Thyroid gland (tissue), 4 donors: ENCODE results near the gene DRAXIN. TPM values are rescaled to one million over a fixed set of nuclear protein-coding genes. Genes with fewer than 3 reads are reported as not detected.

Source experiments
- DNase-seq, 2 donors: peaks; one replicate each; pipeline ENCODE4 v3.0.0-alpha.2; 2019
- H3K27ac ChIP-seq, 3 donors: fragments of 200-600 bp; sonication (generic); 1 replicate in 2 of 3; 2 replicates in 1 of 3; pipeline ENCODE4 v1.5.1; 2016 to 2019; ENCODE audit warnings: mild to moderate bottlenecking in 1 of 3, moderate library complexity in 1 of 3
- H3K27me3 ChIP-seq: fragments of 200-600 bp; sonication (generic); one replicate; pipeline ENCODE4 v1.5.1; 2019
- H3K36me3 ChIP-seq, 2 donors: fragments of 200-600 bp; sonication (generic); one replicate each; pipeline ENCODE4 v1.5.1; 2016 to 2019
- H3K4me1 ChIP-seq, 2 donors: fragments of 200-600 bp; sonication (generic); one replicate each; pipeline ENCODE4 v1.5.1; 2017 to 2019
- H3K4me3 ChIP-seq, 3 donors: fragments of 200-600 bp; sonication (generic); replicated peaks in 1 of 3; 1 replicate in 2 of 3; 2 replicates in 1 of 3; pipeline ENCODE4 v1.5.1; 2016; ENCODE audit warnings: mild to moderate bottlenecking in 1 of 3
- H3K9me3 ChIP-seq: fragments of 200-600 bp; sonication (generic); one replicate; pipeline ENCODE4 v1.5.1; 2017
- POLR2A ChIP-seq, 2 donors: fragments of 450-650 bp; IDR thresholded peaks; one replicate each; pipeline ENCODE4 v1.6.1; 2017; ENCODE audit warnings: antibody characterized with exemption in 2 of 2, mild to moderate bottlenecking in 2 of 2, moderate library complexity in 1 of 2
- WGBS, 2 donors: methylation state at CpG; one replicate each; pipeline ENCODE4 v1.1.5; 2017; 5-methylcytosine and 5-hydroxymethylcytosine counted together
- intact Hi-C: fragments of 100-400 bp; cut with DNase I; formaldehyde crosslinking; loops from one replicate; pipeline ENCODE4 v1.15.1; 2023
- total RNA-seq, 4 donors: library from RNA; depleted of rRNA; stranded (reverse); fragments of >200 nt; gene quantifications; one replicate each; pipeline ENCODE4 v1.2.3, GENCODE V29; 2016
- TF ChIP-seq, protein P1 (sequence below), 6 experiments: fragments of 200-600 bp in 3 of 6; fragments of 450-650 bp in 3 of 6; sonication (generic) in 3 of 6; IDR thresholded peaks; one replicate each; pipeline ENCODE4 v1.5.1; 2016 to 2019; ENCODE audit warnings: antibody characterized with exemption in 6 of 6, mild to moderate bottlenecking in 2 of 6, inconsistent platforms in 1 of 6, moderate library complexity in 1 of 6

Gene DRAXIN
- total RNA-seq, 4 donors from 2014 or later = not detected

DNA sequence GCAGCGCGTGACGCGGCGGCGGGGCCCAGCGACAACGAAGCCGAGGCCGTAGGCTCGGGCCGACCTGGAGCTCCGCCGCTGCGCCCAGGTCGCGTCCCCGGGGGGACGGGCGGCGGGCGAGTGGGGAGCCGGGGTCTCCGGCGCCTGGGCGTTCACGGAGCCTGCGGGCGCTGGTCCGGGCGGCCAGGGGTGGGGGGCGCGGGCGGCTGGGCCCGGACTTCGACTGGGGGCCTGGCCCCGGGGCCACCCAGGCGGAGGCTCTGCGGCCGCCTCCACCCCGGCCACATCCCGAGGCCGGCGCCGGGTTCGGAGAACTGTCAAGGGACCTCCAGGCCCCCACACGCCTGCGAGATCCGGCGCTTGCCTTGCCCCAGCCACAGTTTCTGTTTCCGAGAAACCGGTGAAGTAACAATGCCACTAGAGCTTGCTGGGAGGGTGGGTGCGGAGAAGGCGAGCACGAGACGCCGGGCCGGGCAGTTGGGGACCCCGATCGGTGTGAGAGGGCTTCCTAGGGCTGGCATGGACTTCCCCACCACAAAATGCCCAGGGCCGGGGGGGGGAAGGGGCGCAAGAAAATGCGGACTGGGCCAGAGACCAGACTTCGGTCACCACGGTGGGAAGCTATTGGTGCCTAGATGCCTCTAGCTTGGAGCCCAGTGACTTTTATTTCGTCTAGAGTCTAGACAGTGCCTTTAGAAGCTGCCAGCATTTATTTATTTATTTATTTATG is 27.0 kb upstream of the DRAXIN start:
- DNase-seq = peak; percentile 46 to 53
- H3K27ac ChIP-seq = peak overlapping the region; percentile 38 to 86 (median 77)
- peak in 1 of 2 donors; percentile 4 for TF ChIP-seq POLR2A (IDR thresholded peaks at IDR 0.05)
- TF ChIP-seq, protein P1, sequence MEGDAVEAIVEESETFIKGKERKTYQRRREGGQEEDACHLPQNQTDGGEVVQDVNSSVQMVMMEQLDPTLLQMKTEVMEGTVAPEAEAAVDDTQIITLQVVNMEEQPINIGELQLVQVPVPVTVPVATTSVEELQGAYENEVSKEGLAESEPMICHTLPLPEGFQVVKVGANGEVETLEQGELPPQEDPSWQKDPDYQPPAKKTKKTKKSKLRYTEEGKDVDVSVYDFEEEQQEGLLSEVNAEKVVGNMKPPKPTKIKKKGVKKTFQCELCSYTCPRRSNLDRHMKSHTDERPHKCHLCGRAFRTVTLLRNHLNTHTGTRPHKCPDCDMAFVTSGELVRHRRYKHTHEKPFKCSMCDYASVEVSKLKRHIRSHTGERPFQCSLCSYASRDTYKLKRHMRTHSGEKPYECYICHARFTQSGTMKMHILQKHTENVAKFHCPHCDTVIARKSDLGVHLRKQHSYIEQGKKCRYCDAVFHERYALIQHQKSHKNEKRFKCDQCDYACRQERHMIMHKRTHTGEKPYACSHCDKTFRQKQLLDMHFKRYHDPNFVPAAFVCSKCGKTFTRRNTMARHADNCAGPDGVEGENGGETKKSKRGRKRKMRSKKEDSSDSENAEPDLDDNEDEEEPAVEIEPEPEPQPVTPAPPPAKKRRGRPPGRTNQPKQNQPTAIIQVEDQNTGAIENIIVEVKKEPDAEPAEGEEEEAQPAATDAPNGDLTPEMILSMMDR (IDR thresholded peaks at IDR 0.05) = no peak
- WGBS, 2 donors = 3 to 5% methylated on average over 14 of the region's 66 CpGs
- H3K36me3 ChIP-seq = peaks cover 0 to 5% of the 10 kb centered on the region in 2 donors
- intact Hi-C loops = no loop called here
- H3K4me1 ChIP-seq = no peaks in the 10 kb centered on the region
- no peaks in the 10 kb centered on the region for H3K27me3 ChIP-seq
- peak overlapping the region; percentile 37 to 63 (median 62) for H3K4me3 ChIP-seq
- no peaks in the 10 kb centered on the region for H3K9me3 ChIP-seq

DNA sequence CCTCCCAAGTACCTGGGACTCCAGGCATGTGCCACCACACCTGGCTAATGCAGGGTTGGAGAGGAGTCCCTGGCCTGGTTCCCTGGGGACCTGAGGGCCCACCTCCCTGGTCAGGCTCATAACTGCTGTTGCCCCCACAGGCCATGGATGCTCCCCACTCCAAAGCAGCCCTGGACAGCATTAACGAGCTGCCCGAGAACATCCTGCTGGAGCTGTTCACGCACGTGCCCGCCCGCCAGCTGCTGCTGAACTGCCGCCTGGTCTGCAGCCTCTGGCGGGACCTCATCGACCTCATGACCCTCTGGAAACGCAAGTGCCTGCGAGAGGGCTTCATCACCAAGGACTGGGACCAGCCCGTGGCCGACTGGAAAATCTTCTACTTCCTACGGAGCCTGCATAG is 23.0 kb upstream of the DRAXIN start:
- DNase-seq = no peak
- H3K27me3 ChIP-seq = no peaks in the 10 kb centered on the region
- H3K4me1 ChIP-seq = no peaks in the 10 kb centered on the region
- 74 to 87% methylated on average over 5 to 7 of the region's 14 CpGs for WGBS, 2 donors
- intact Hi-C loops = no loop called here
- no peak overlapping the region for H3K27ac ChIP-seq
- no peaks in the 10 kb centered on the region for H3K9me3 ChIP-seq
- TF ChIP-seq, protein P1 (IDR thresholded peaks at IDR 0.05) = no peak
- TF ChIP-seq POLR2A (IDR thresholded peaks at IDR 0.05) = no peak
- H3K36me3 ChIP-seq = no peaks in the 10 kb centered on the region
- no peak overlapping the region for H3K4me3 ChIP-seq

DNA sequence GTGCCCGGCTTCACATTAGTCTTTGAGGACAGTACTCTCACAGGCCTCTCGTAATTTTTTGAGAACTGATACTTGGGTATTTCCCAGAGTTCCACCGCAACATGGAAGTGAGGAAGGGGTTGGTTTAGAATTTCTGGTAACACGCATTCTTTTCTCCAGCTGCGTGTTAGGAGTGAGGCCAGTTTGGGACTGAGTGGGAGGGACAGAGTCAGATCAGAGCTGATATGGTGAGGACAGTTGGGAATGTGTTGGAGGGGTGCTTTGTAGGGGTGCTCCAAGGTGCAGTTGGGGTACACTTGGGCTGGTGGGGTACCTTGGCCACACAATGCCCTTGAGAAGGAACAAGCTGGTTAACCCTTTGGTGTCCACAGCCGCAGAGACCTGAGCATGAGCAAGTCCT is 20.8 kb upstream of the DRAXIN start:
- no peak for DNase-seq
- TF ChIP-seq, protein P1 (IDR thresholded peaks at IDR 0.05) = no peak
- no peak for TF ChIP-seq POLR2A (IDR thresholded peaks at IDR 0.05)
- no peaks in the 10 kb centered on the region for H3K4me1 ChIP-seq
- intact Hi-C loops = no loop called here
- H3K36me3 ChIP-seq = peaks cover 9 to 15% of the 10 kb centered on the region in 2 donors
- no peaks in the 10 kb centered on the region for H3K27me3 ChIP-seq
- H3K27ac ChIP-seq = no peak overlapping the region
- 83 to 87% methylated on average over 6 of the region's 6 CpGs for WGBS, 2 donors
- no peaks in the 10 kb centered on the region for H3K9me3 ChIP-seq
- H3K4me3 ChIP-seq = no peak overlapping the region

DNA sequence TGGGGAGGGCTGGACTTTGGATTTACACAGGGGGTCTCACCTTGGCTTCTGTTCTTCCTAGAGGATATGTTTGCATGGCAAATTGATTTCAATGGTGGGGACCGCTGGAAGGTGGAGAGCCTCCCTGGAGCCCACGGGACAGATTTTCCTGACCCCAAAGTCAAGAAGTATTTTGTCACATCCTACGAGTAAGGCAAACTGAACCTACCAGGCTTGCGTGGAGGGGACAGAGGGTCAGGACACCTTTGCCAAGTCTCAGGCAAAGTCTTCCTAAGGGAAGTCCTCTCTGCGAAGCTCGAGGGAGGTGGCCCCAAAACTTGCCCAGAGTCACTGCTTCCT is 20.3 kb upstream of the DRAXIN start:
- TF ChIP-seq POLR2A (IDR thresholded peaks at IDR 0.05) = no peak
- TF ChIP-seq, protein P1 (IDR thresholded peaks at IDR 0.05) = no peak
- intact Hi-C loops = no loop called here
- 85 to 87% methylated on average over 6 of the region's 6 CpGs for WGBS, 2 donors
- Histone ChIP-seq H3K27me3 (no peaks in the 10 kb centered on the region), H3K9me3 (no peaks in the 10 kb centered on the region), H3K4me1 (no peaks in the 10 kb centered on the region), H3K36me3 (peaks cover 9 to 15% of the 10 kb centered on the region in 2 donors), H3K27ac (no peak overlapping the region), H3K4me3 (no peak overlapping the region)
- no peak for DNase-seq

DNA sequence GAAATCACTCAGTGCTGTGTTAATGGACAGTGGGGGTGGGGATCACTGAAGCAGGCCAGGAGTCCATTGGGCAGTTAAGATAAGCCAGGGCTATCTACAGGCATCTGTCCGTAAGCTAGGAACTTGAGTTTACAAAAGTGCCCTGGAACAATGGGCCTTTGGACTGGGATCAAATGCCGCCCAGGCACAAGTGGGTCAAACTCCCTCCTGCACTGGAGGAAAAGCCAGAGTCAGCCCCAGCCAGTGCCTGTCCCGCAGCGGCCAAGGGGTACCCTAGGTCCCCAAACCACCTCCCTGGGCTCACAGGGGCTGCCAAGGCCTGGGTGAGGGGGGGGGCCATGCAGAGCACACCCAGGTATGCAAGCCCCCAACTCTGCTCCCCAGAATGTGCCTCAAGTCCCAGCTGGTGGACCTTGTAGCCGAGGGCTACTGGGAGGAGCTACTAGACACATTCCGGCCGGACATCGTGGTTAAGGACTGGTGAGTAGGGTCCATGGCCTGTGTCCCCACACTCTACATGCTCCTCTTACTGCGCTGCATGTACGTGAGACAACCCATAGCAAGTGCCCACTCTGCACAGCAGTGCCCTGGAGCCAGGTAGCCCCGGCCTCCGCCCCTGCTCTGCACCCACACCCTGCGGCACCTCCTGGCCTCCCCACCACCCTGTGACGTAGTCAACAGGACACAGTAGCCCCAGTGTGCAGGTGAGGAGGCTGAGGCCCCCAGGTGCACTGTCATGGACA is 19.8 kb upstream of the DRAXIN start:
- Histone ChIP-seq H3K4me3 (no peak overlapping the region), H3K4me1 (no peaks in the 10 kb centered on the region), H3K36me3 (peaks cover 9 to 15% of the 10 kb centered on the region in 2 donors), H3K27me3 (no peaks in the 10 kb centered on the region), H3K9me3 (no peaks in the 10 kb centered on the region), H3K27ac (no peak overlapping the region)
- no peak for DNase-seq
- WGBS, 2 donors = 82 to 91% methylated on average over 9 to 10 of the region's 14 CpGs
- TF ChIP-seq, protein P1 (IDR thresholded peaks at IDR 0.05) = no peak
- TF ChIP-seq POLR2A (IDR thresholded peaks at IDR 0.05) = no peak
- intact Hi-C loops = no loop called here
